ENCODE data around the gene IDS. TPM values are rescaled to one million over a fixed set of nuclear protein-coding genes. Genes with fewer than 3 reads are reported as not detected.

Gene IDS
- total and polyA plus RNA-seq, 2 donors (not counting 3 experiments of a cell fraction or from before 2014, with no cell fraction given) = 35.2 to 44.0 TPM

GRCh38 chrX:149467920-149468319 is 37.2 kb downstream of the IDS start:
- ChIA-PET CTCF (no interaction called here), POLR2A (no interaction called here)
- Histone ChIP-seq H3K36me3 (ENCODE audit: control insufficient read depth in 2 of 2, extremely low read depth in 1 of 2, insufficient read depth in 2 of 2, low read length in 2 of 2) (no peaks in the 10 kb centered on the region), H3K9ac (replicated peaks; ENCODE audit: extremely low read depth, insufficient read depth, low read length) (no peak overlapping the region), H3K4me3 (replicated peaks in 1 of 3; ENCODE audit: insufficient read depth in 1 of 3, low read depth in 1 of 3, low read length in 3 of 3) (no peak overlapping the region), H3K4me1 (ENCODE audit: control insufficient read depth, extremely low read depth, insufficient read depth, low read length) (no peaks in the 10 kb centered on the region), H3K9me3 (replicated peaks; ENCODE audit: control insufficient read depth, insufficient read depth, low read length) (no peaks in the 10 kb centered on the region), H3K4me2 (ENCODE audit: insufficient read depth, low read length) (no peak overlapping the region), H4K20me1 (replicated peaks; ENCODE audit: control insufficient read depth, extremely low read depth, insufficient read depth, low read length) (no peaks in the 10 kb centered on the region), H3K27ac (ENCODE audit: insufficient read depth, low read depth, low read length) (no peak overlapping the region), H3K27me3 (ENCODE audit: control insufficient read depth in 2 of 2, insufficient read depth in 2 of 2, low read length in 2 of 2) (peaks cover 0 to 2% of the 10 kb centered on the region in 2 experiments), H3K9me1 (replicated peaks; ENCODE audit: control insufficient read depth, extremely low read depth, insufficient read depth, low read length) (no peaks in the 10 kb centered on the region), H3K79me2 (ENCODE audit: control insufficient read depth, insufficient read depth, low read length) (no peaks in the 10 kb centered on the region), H2AFZ (ENCODE audit: low read depth, low read length) (no peak overlapping the region)
- no peak for FAIRE-seq
- DNase-seq (ENCODE audit: low read depth, low spot score) = no peak
- dilution Hi-C loops (cut with MboI; ENCODE audit: extremely low pct_ligation_motif_present, low sequenced_read_pairs) (no loop called here), intact Hi-C loops (cut with micrococcal nuclease) (no loop called here)
- BruUV-seq (replicated peaks) = no TSS peak
- TF ChIP-seq MAX (IDR thresholded peaks at IDR 0.05; ENCODE audit: insufficient read depth, insufficient read length) (no peak), MYC (IDR thresholded peaks at IDR 0.05; ENCODE audit: low read depth, low read length) (no peak), FOS (IDR thresholded peaks at IDR 0.05; ENCODE audit: borderline replicate concordance, insufficient read depth, low read length) (no peak), CTCF (IDR thresholded peaks at IDR 0.05; ENCODE audit: extremely low read depth in 1 of 2, insufficient read depth in 1 of 2, low read depth in 1 of 2, low read length in 2 of 2) (no peak)

- dilution Hi-C loops (cut with MboI; ENCODE audit: extremely low pct_ligation_motif_present, low sequenced_read_pairs) (no loop called here), intact Hi-C loops (cut with micrococcal nuclease) (no loop called here)
- DNase-seq (ENCODE audit: low read depth, low spot score) (no peak), FAIRE-seq (no peak)
- CTCF ChIA-PET = no interaction called here
- Histone ChIP-seq H3K4me3 (replicated peaks in 1 of 3; ENCODE audit: insufficient read depth in 1 of 3, low read depth in 1 of 3, low read length in 3 of 3) (no peak overlapping the region), H3K9me3 (replicated peaks; ENCODE audit: control insufficient read depth, insufficient read depth, low read length) (no peaks in the 10 kb centered on the region), H3K4me2 (ENCODE audit: insufficient read depth, low read length) (no peak overlapping the region), H3K79me2 (ENCODE audit: control insufficient read depth, insufficient read depth, low read length) (no peaks in the 10 kb centered on the region), H3K27me3 (ENCODE audit: control insufficient read depth in 2 of 2, insufficient read depth in 2 of 2, low read length in 2 of 2) (peaks cover 0 to 2% of the 10 kb centered on the region in 2 experiments), H3K9me1 (replicated peaks; ENCODE audit: control insufficient read depth, extremely low read depth, insufficient read depth, low read length) (no peaks in the 10 kb centered on the region), H3K4me1 (ENCODE audit: control insufficient read depth, extremely low read depth, insufficient read depth, low read length) (no peaks in the 10 kb centered on the region), H3K9ac (replicated peaks; ENCODE audit: extremely low read depth, insufficient read depth, low read length) (no peak overlapping the region), H3K27ac (ENCODE audit: insufficient read depth, low read depth, low read length) (no peak overlapping the region), H4K20me1 (replicated peaks; ENCODE audit: control insufficient read depth, extremely low read depth, insufficient read depth, low read length) (no peaks in the 10 kb centered on the region), H2AFZ (ENCODE audit: low read depth, low read length) (no peak overlapping the region), H3K36me3 (ENCODE audit: control insufficient read depth in 2 of 2, extremely low read depth in 1 of 2, insufficient read depth in 2 of 2, low read length in 2 of 2) (no peaks in the 10 kb centered on the region)
- POLR2A ChIA-PET = no interaction called here
- no TSS peak for BruUV-seq (replicated peaks)
- TF ChIP-seq GATA2 (IDR thresholded peaks at IDR 0.05; ENCODE audit: insufficient read depth, insufficient read length, low read depth, low read length) = no peak
- no peak for TF ChIP-seq MAX (IDR thresholded peaks at IDR 0.05; ENCODE audit: insufficient read depth, insufficient read length)
- TF ChIP-seq JUN (IDR thresholded peaks at IDR 0.05; ENCODE audit: borderline replicate concordance, insufficient read depth, insufficient read length, low read depth) = no peak
- TF ChIP-seq MYC (IDR thresholded peaks at IDR 0.05; ENCODE audit: low read depth, low read length) = no peak
- TF ChIP-seq POLR2AphosphoS5 (IDR thresholded peaks at IDR 0.05; ENCODE audit: insufficient read depth, low read depth, low read length) = no peak
- TF ChIP-seq EZH2 (IDR thresholded peaks at IDR 0.05; ENCODE audit: borderline replicate concordance, low read depth, low read length, severe bottlenecking) = no peak
- no peak for TF ChIP-seq CTCF (IDR thresholded peaks at IDR 0.05; ENCODE audit: extremely low read depth in 1 of 2, insufficient read depth in 1 of 2, low read depth in 1 of 2, low read length in 2 of 2)
Observed at GRCh38 chrX:149467461-149467860, 37.6 kb downstream of the IDS start.

Measured in endothelial cell of umbilical vein (primary cell).